Esophagus muscularis mucosa (tissue), 4 donors: ENCODE measurements around the gene NKX3-2. TPM values are rescaled to one million over a fixed set of nuclear protein-coding genes. Genes with fewer than 3 reads are reported as not detected.

Experiments used
- DNase-seq: peaks from one replicate; pipeline ENCODE4 v3.0.0-alpha.2; 2017; ENCODE audit errors: extremely low spot score
- H3K27ac ChIP-seq, 4 donors: fragments of 200-600 bp; sonication (generic); replicated peaks in 1 of 4; 1 replicate in 3 of 4; 2 replicates in 1 of 4; pipeline ENCODE4 v1.5.1; 2016 to 2019; ENCODE audit warnings: mild to moderate bottlenecking in 1 of 4
- H3K27me3 ChIP-seq, 4 donors: fragments of 200-600 bp; sonication (generic); one replicate each; pipeline versions ENCODE4 v1.5.1 to v1.6.0; 2016 to 2019
- H3K36me3 ChIP-seq, 4 donors: fragments of 200-600 bp; sonication (generic); one replicate each; pipeline ENCODE4 v1.5.1; 2016 to 2019
- H3K4me1 ChIP-seq, 4 donors: fragments of 200-600 bp; sonication (generic); one replicate each; pipeline ENCODE4 v1.5.1; 2016 to 2019
- H3K4me3 ChIP-seq, 4 donors: fragments of 200-600 bp; sonication (generic); 1 replicate in 2 of 4; 2 replicates in 2 of 4; pipeline ENCODE4 v1.5.1; 2016 to 2019; ENCODE audit warnings: mild to moderate bottlenecking in 4 of 4, moderate library complexity in 1 of 4
- H3K9me3 ChIP-seq, 4 donors: fragments of 200-600 bp; sonication (generic); 1 replicate in 3 of 4; 2 replicates in 1 of 4; pipeline ENCODE4 v1.5.1; 2016 to 2019
- EP300 ChIP-seq: sonication (generic); formaldehyde crosslinking; IDR thresholded peaks from one replicate; pipeline ENCODE4 v1.6.1; 2017; ENCODE audit warnings: antibody characterized with exemption
- POLR2A ChIP-seq: fragments of 450-650 bp; IDR thresholded peaks from one replicate; pipeline ENCODE4 v1.6.1; 2017; ENCODE audit warnings: antibody characterized with exemption, moderate library complexity, mild to moderate bottlenecking, low read depth
- POLR2AphosphoS5 ChIP-seq, 2 donors: sonication (generic); formaldehyde crosslinking; IDR thresholded peaks; one replicate each; pipeline ENCODE4 v1.6.1; 2017; ENCODE audit warnings: antibody characterized with exemption in 2 of 2
- WGBS: methylation state at CpG from one replicate; pipeline ENCODE4 v1.1.5; 2018; 5-methylcytosine and 5-hydroxymethylcytosine counted together
- intact Hi-C: fragments of 100-400 bp; cut with DNase I; formaldehyde crosslinking; loops from one replicate; pipeline ENCODE4 v1.15.1; 2023
- total RNA-seq, 4 donors: library from RNA; depleted of rRNA; stranded (reverse); fragments of >200 nt; gene quantifications; one replicate each; pipeline versions ENCODE4 v1.1.0 to v1.2.1, GENCODE V29; 2016
- TF ChIP-seq, protein P1 (sequence below), 3 experiments: fragments of 200-600 bp in 2 of 3; fragments of 450-650 bp in 1 of 3; sonication (generic) in 2 of 3; IDR thresholded peaks; one replicate each; pipeline ENCODE4 v1.5.1; 2017 to 2019; ENCODE audit warnings: antibody characterized with exemption in 3 of 3, mild to moderate bottlenecking in 2 of 3, moderate library complexity in 1 of 3

NKX3-2 gene
- total RNA-seq, 4 donors from 2014 or later, result 1.2 to 7.0 (median 4.7) TPM

GRCh38 chr4:13543032-13543838, 1.1 kb downstream of the NKX3-2 start:
- peak overlapping the region in 2 of 4 donors; percentile 45 to 74 for H3K27ac ChIP-seq
- H3K4me1 ChIP-seq, result peaks cover 57 to 84% (median 76%) of the 10 kb centered on the region in 4 donors
- 72% methylated on average over 17 of the region's 30 CpGs for WGBS
- peaks cover 7 to 100% (median 96%) of the 10 kb centered on the region in 4 donors for H3K27me3 ChIP-seq
- H3K9me3 ChIP-seq, result peaks cover 0 to 7% (median 0%) of the 10 kb centered on the region in 4 donors
- peak overlapping the region; percentile 57 to 70 (median 64) for H3K4me3 ChIP-seq
- intact Hi-C loops, result no loop called here
- peak; percentile 75 for DNase-seq
- H3K36me3 ChIP-seq, result peaks cover 0 to 5% (median 0%) of the 10 kb centered on the region in 4 donors
- TF ChIP-seq, protein P1, sequence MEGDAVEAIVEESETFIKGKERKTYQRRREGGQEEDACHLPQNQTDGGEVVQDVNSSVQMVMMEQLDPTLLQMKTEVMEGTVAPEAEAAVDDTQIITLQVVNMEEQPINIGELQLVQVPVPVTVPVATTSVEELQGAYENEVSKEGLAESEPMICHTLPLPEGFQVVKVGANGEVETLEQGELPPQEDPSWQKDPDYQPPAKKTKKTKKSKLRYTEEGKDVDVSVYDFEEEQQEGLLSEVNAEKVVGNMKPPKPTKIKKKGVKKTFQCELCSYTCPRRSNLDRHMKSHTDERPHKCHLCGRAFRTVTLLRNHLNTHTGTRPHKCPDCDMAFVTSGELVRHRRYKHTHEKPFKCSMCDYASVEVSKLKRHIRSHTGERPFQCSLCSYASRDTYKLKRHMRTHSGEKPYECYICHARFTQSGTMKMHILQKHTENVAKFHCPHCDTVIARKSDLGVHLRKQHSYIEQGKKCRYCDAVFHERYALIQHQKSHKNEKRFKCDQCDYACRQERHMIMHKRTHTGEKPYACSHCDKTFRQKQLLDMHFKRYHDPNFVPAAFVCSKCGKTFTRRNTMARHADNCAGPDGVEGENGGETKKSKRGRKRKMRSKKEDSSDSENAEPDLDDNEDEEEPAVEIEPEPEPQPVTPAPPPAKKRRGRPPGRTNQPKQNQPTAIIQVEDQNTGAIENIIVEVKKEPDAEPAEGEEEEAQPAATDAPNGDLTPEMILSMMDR (IDR thresholded peaks at IDR 0.05), result no peak
- no peak for TF ChIP-seq POLR2A
- TF ChIP-seq POLR2AphosphoS5 (IDR thresholded peaks at IDR 0.05), result no peak
- TF ChIP-seq EP300, result no peak

DNA sequence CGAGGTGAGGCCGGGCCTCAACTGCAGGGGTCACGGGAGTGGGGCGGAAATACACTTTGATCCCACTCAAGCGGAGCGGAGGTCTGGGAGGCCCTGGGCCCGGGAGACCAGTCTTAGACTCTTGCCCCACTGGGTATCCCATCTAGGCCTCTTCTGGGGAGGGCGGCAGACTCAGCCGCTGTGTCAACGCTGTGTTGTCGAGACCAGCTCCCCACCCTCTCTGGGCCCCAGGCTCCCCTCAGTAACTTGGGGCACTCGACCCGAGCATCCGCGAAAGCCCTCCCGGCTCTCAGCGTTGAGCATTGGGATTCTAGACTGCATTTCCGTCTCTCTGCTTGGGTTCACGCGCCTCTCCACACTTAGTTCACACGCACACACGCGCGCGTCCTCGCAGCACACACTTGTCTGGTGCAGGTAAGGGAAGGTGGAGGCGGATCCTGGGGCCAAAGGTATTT, 1.7 kb downstream of the NKX3-2 start:
- Histone ChIP-seq H3K9me3 (peaks cover 0 to 7% (median 0%) of the 10 kb centered on the region in 4 donors), H3K4me3 (peak overlapping the region; percentile 13 to 68 (median 33)), H3K36me3 (peaks cover 0 to 5% (median 0%) of the 10 kb centered on the region in 4 donors), H3K27me3 (peaks cover 7 to 100% (median 96%) of the 10 kb centered on the region in 4 donors), H3K4me1 (peaks cover 51 to 84% (median 72%) of the 10 kb centered on the region in 4 donors), H3K27ac (no peak overlapping the region)
- intact Hi-C loops, result no loop called here
- DNase-seq, result peak; percentile 86
- TF ChIP-seq POLR2A (no peak), POLR2AphosphoS5 (IDR thresholded peaks at IDR 0.05) (no peak)
- 66% methylated on average over 20 of the region's 27 CpGs for WGBS

DNA sequence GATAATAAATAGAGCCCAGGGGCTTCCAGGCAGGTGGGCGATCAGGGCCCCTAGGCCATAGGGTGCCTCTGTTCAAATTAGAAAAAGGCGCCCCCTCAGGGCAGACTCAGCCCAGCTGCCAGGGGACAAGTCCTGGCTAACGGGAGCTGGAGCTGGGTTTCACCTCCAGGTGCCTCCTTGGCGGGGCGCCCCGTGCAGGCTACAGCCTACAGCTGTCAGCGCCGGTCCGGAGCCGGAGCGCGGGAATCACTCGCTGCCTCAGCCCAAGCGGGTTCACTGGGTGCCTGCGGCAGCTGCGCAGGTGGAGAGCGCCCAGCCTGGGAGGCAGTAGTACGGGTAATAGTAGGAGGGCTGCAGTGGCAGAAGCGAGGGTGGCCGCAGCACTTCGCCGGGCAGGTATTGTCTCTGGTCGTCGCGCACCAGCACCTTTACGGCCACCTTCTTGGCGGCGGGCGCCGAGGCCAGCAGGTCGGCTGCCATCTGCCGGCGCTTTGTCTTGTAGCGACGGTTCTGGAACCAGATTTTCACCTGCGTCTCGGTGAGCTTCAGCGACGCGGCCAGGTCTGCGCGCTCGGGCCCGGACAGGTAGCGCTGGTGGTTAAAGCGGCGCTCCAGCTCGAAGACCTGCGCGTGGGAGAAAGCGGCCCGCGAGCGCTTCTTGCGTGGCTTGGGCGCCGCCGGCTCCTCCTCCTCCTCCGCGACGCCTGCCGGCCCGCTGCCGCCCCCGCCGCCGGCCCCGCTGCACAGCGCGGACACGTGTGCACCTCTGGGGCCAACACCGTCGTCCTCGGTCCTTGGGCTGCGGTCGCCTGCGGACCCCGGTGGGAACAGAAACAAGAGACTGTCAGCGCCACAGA, 2.4 kb downstream of the NKX3-2 start:
- peaks cover 7 to 100% (median 95%) of the 10 kb centered on the region in 4 donors for H3K27me3 ChIP-seq
- H3K9me3 ChIP-seq, result peaks cover 0 to 7% (median 0%) of the 10 kb centered on the region in 4 donors
- TF ChIP-seq, protein P1 (IDR thresholded peaks at IDR 0.05), result peak in 1 of 3 experiments; percentile 29
- no peak for TF ChIP-seq POLR2A
- intact Hi-C loops, result no loop called here
- H3K4me3 ChIP-seq, result peak overlapping the region; percentile 13 to 68 (median 33)
- H3K36me3 ChIP-seq, result peaks cover 0 to 5% (median 0%) of the 10 kb centered on the region in 4 donors
- WGBS, result 48% methylated on average over 2 of the region's 79 CpGs
- no peak overlapping the region for H3K27ac ChIP-seq
- peaks cover 44 to 77% (median 66%) of the 10 kb centered on the region in 4 donors for H3K4me1 ChIP-seq
- DNase-seq, result peak; percentile 89

GRCh38 chr4:13541176-13541604, 3.1 kb downstream of the NKX3-2 start:
- intact Hi-C loops, result no loop called here
- peaks cover 0 to 5% (median 0%) of the 10 kb centered on the region in 4 donors for H3K36me3 ChIP-seq
- H3K4me1 ChIP-seq, result peaks cover 41 to 71% (median 61%) of the 10 kb centered on the region in 4 donors
- H3K9me3 ChIP-seq, result peaks cover 0 to 7% (median 0%) of the 10 kb centered on the region in 4 donors
- DNase-seq, result peak; percentile 42
- WGBS, result 62% methylated on average over 8 of the region's 10 CpGs
- no peak overlapping the region for H3K4me3 ChIP-seq
- H3K27ac ChIP-seq, result no peak overlapping the region
- peaks cover 7 to 100% (median 93%) of the 10 kb centered on the region in 4 donors for H3K27me3 ChIP-seq
- TF ChIP-seq POLR2AphosphoS5 (IDR thresholded peaks at IDR 0.05), result no peak
- TF ChIP-seq POLR2A, result no peak
- no peak for TF ChIP-seq EP300
- TF ChIP-seq, protein P1 (IDR thresholded peaks at IDR 0.05), result no peak
